PFSK-1 (cell line): ENCODE results near the gene RCSD1.

Experiments used
- FOXP2 ChIP-seq: optimal IDR thresholded peaks from 2 replicates; pipeline ENCODE3; 2011; ENCODE audit warnings: borderline replicate concordance, control low read depth, inconsistent platforms; ENCODE audit not compliant: insufficient read depth; ENCODE audit errors: extremely low read length, extremely low read depth
- POLR2AphosphoS5 ChIP-seq: IDR thresholded peaks from 2 replicates; pipeline ENCODE4 v1.6.1; 2012; ENCODE audit warnings: low read depth, mild to moderate bottlenecking, control low read depth, low read length, moderate library complexity
- TAF1 ChIP-seq: IDR thresholded peaks from 2 replicates; pipeline ENCODE4 v1.6.1; 2012; ENCODE audit warnings: low read length, control low read depth, borderline replicate concordance; ENCODE audit not compliant: insufficient read depth
- TF ChIP-seq, protein P1 (sequence below), 2 experiments: IDR thresholded peaks; 2 replicates each; pipeline versions ENCODE4 v1.6.1 to v1.8.0; 2011 to 2012; ENCODE audit warnings: low read depth in 2 of 2, low read length in 2 of 2, control low read depth in 1 of 2, inconsistent platforms in 1 of 2, mild to moderate bottlenecking in 1 of 2, moderate library complexity in 1 of 2; ENCODE audit not compliant: insufficient read depth in 1 of 2

DNA sequence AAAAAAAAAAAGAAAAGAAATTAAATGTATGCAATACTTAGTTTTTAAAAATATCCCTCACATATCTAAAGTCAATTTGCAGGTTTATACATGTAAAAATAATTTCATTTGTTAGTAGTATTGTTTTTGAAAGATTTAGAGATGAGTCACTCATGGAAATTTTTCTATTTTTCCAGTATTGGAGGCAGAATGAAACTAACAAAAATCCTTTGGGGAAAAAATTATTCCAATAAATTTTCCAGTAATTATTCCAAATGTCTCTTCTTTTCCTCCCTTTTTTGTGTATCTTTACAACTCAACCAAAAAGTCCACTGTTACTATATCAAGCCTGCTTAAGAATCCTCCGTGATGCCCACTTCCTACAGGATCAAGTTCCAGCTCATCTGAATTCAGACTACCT lies 121.6 kb downstream of the RCSD1 start:
- TF ChIP-seq POLR2AphosphoS5 (no peak), TAF1 (no peak), FOXP2 (no peak)
- TF ChIP-seq, protein P1, sequence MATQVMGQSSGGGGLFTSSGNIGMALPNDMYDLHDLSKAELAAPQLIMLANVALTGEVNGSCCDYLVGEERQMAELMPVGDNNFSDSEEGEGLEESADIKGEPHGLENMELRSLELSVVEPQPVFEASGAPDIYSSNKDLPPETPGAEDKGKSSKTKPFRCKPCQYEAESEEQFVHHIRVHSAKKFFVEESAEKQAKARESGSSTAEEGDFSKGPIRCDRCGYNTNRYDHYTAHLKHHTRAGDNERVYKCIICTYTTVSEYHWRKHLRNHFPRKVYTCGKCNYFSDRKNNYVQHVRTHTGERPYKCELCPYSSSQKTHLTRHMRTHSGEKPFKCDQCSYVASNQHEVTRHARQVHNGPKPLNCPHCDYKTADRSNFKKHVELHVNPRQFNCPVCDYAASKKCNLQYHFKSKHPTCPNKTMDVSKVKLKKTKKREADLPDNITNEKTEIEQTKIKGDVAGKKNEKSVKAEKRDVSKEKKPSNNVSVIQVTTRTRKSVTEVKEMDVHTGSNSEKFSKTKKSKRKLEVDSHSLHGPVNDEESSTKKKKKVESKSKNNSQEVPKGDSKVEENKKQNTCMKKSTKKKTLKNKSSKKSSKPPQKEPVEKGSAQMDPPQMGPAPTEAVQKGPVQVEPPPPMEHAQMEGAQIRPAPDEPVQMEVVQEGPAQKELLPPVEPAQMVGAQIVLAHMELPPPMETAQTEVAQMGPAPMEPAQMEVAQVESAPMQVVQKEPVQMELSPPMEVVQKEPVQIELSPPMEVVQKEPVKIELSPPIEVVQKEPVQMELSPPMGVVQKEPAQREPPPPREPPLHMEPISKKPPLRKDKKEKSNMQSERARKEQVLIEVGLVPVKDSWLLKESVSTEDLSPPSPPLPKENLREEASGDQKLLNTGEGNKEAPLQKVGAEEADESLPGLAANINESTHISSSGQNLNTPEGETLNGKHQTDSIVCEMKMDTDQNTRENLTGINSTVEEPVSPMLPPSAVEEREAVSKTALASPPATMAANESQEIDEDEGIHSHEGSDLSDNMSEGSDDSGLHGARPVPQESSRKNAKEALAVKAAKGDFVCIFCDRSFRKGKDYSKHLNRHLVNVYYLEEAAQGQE (IDR thresholded peaks at IDR 0.05; ENCODE audit: insufficient read depth in 1 of 2, low read depth in 2 of 2, low read length in 2 of 2), result no peak
